HepG2 (cell line): ENCODE results near the gene FOSB. TPM values are rescaled to one million over a fixed set of nuclear protein-coding genes. Genes with fewer than 3 reads are reported as not detected.

Experiments used
- CENPX ChIP-seq: sonication (generic); formaldehyde crosslinking; IDR thresholded peaks from 2 replicates; pipeline ENCODE4 v1.9.0; 2021; ENCODE audit warnings: mild to moderate bottlenecking, missing genetic modification reagents, moderate library complexity
- FOXP4 ChIP-seq: sonication (generic); formaldehyde crosslinking; IDR thresholded peaks from 2 replicates; pipeline ENCODE4 v1.4.0; 2020; ENCODE audit warnings: missing genetic modification reagents
- HOXD1 ChIP-seq: sonication (generic); formaldehyde crosslinking; IDR thresholded peaks from 2 replicates; pipeline ENCODE4 v1.5.0; 2020; ENCODE audit warnings: missing genetic modification reagents
- JUND ChIP-seq: sonication (generic); formaldehyde crosslinking; IDR thresholded peaks from 2 replicates; pipeline ENCODE4 v1.8.0; 2022; ENCODE audit warnings: mild to moderate bottlenecking, missing genetic modification reagents
- KAT8 ChIP-seq: IDR thresholded peaks from 2 replicates; pipeline ENCODE4 v1.6.1; 2016; ENCODE audit warnings: missing genetic modification reagents, missing compliant biosample characterization
- MAZ ChIP-seq, 2 experiments: sonication (generic) in 1 of 2; formaldehyde crosslinking in 1 of 2; IDR thresholded peaks; 2 replicates each; pipeline versions ENCODE4 v1.5.0 to v1.6.1; 2012 to 2020; ENCODE audit warnings: low read depth in 2 of 2, mild to moderate bottlenecking in 2 of 2, borderline replicate concordance in 1 of 2, improper control_type of control experiment in 1 of 2, low read length in 1 of 2, missing genetic modification reagents in 1 of 2, moderate library complexity in 1 of 2
- MED1 ChIP-seq: sonication (generic); formaldehyde crosslinking; IDR thresholded peaks from 2 replicates; pipeline ENCODE4 v1.4.0; 2020; ENCODE audit warnings: missing genetic modification reagents
- PBX2 ChIP-seq: IDR thresholded peaks from 2 replicates; pipeline ENCODE4 v1.6.1; 2016; ENCODE audit warnings: control low read depth
- ZNF253 ChIP-seq: sonication (generic); formaldehyde crosslinking; IDR thresholded peaks from 2 replicates; pipeline ENCODE4 v1.8.0; 2022; ENCODE audit warnings: mild to moderate bottlenecking, missing genetic modification reagents, borderline replicate concordance
- ZNF567 ChIP-seq: sonication (generic); formaldehyde crosslinking; IDR thresholded peaks from 2 replicates; pipeline ENCODE4 v1.8.1; 2023; ENCODE audit warnings: mild to moderate bottlenecking, missing genetic modification reagents, borderline replicate concordance
- ZNF569 ChIP-seq: sonication (generic); formaldehyde crosslinking; IDR thresholded peaks from 2 replicates; pipeline ENCODE4 v1.5.0; 2020; ENCODE audit warnings: mild to moderate bottlenecking, missing genetic modification reagents, moderate library complexity, borderline replicate concordance
- ZNF614 ChIP-seq: IDR thresholded peaks from 2 replicates; pipeline ENCODE4 v1.6.1; 2018; ENCODE audit warnings: missing biosample characterization, missing genetic modification reagents, inconsistent platforms, borderline replicate concordance
- polyA plus RNA-seq, 8 experiments: library from polyadenylated mRNA; depleted of rRNA in 3 of 8; stranded (reverse) in 7 of 8; unstranded in 1 of 8; fragments of >200 nt; fragmentation: Illumina TruSeq in 4 of 8; extraction: Trizol in 4 of 8; gene quantifications; 2 replicates each; pipeline versions ENCODE4 v1.2.1 to v1.2.3, GENCODE V29; 2011 to 2016; ENCODE audit warnings: low read depth in 4 of 8, missing spikeins in 1 of 8, mixed read lengths in 1 of 8; ENCODE audit not compliant: insufficient read depth in 1 of 8
- total RNA-seq, 5 experiments: library from RNA; depleted of rRNA; stranded (reverse); fragments of >200 nt; fragmentation: Illumina TruSeq; extraction: Trizol; gene quantifications; 2 replicates each; pipeline ENCODE4 v1.2.3, GENCODE V29; 2016; ENCODE audit warnings: low read depth in 1 of 5
- TF ChIP-seq, protein P1 (sequence below): IDR thresholded peaks from 2 replicates; pipeline ENCODE4 v1.6.1; 2016; ENCODE audit warnings: missing biosample characterization, missing genetic modification reagents, low read depth
- TF ChIP-seq, protein P2 (sequence below): sonication (generic); formaldehyde crosslinking; IDR thresholded peaks from 2 replicates; pipeline ENCODE4 v1.4.0; 2020; ENCODE audit warnings: missing genetic modification reagents, low read depth, mild to moderate bottlenecking, borderline replicate concordance
- TF ChIP-seq, protein P3 (sequence below): sonication (generic); formaldehyde crosslinking; conservative IDR thresholded peaks from 2 replicates; pipeline ENCODE4 v1.8.1; 2023; ENCODE audit warnings: missing genetic modification reagents
- TF ChIP-seq, protein P4 (sequence below): sonication (generic); formaldehyde crosslinking; IDR thresholded peaks from 2 replicates; pipeline ENCODE4 v1.9.0; 2021; ENCODE audit warnings: missing genetic modification reagents, mild to moderate bottlenecking, borderline replicate concordance
- TF ChIP-seq, protein P5 (sequence below): sonication (generic); formaldehyde crosslinking; IDR thresholded peaks from 2 replicates; pipeline ENCODE4 v1.8.0; 2022; ENCODE audit warnings: mild to moderate bottlenecking, missing genetic modification reagents

Gene FOSB
- total and polyA plus RNA-seq, 2 of the 13 experiments (the other 11 are each of a cell fraction or from before 2014, with no cell fraction given): 2.8 to 6.0 TPM

DNA sequence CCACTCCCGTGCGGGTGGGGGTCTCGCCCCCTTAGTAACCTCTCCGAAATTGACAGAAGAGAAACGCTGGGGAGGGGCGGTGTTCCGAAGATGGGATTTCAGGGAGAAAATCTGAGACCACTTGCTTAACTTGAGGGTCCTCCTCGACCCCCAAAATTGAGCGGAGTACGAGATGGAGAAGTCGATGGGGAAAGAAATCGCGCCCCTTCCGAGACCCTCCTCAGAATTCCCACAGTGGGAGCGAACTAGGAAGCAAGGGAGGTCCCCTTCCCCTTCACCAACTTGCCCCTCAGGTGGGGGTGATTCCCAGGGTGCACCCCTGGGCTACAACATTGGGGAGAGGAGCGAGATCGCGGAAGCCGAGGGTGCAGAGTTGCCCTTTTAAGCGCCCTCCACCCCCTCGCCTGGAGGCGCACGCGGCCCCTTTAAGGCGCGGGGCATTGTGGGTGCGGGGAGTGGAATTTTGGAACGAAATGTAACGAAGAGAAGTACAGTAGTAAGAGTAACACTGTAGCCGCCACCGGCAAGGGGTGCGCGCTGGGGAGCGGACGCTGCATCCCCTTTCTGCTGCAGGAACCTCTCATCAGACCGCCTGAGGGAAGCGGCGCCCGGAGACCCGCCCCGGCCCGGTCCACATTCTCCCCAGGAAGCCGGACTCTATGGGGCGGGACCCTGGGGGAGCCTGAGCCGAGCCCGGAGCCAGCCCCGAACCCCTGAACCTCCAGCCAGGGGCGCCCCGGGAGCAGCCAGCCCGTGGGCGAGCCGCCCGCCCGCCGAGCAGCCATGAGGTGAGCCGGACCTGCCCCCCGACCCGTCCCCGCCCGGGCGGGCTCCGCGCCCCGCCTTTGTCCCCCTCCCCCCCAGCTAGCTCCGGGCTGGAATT is 39.4 kb downstream of the FOSB start, which contains the start of gene VASP (continued):
- 0 out of 2 replicates have a peak, but pooled peaks have one; percentile 18 for TF ChIP-seq ZNF569 (CRISPR knock-in tag)
- no peak for TF ChIP-seq CENPX
- TF ChIP-seq, protein P1, sequence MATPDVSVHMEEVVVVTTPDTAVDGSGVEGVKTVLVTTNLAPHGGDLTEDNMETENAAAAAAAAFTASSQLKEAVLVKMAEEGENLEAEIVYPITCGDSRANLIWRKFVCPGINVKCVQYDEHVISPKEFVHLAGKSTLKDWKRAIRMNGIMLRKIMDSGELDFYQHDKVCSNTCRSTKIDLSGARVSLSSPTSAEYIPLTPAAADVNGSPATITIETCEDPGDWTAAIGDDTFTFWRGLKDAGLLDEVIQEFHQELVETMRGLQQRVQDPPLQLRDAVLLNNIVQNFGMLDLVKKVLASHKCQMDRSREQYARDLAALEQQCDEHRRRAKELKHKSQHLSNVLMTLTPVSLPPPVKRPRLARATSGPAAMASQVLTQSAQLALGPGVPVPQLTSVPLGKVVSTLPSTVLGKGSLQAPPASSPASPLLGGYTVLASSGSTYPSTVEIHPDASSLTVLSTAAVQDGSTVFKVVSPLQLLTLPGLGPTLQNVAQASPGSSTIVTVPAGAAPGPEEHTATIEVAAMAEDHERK (CRISPR knock-in tag): no peak
- TF ChIP-seq PBX2 (CRISPR knock-in tag): no peak
- TF ChIP-seq ZNF567: no peak
- peak; percentile 60; the same call in 1 of the 2 replicates for TF ChIP-seq MAZ (IDR thresholded peaks at IDR 0.05; ENCODE audit: borderline replicate concordance, low read depth, low read length)
- TF ChIP-seq MAZ (CRISPR knock-in tag; IDR thresholded peaks at IDR 0.05; ENCODE audit: low read depth): no peak
- TF ChIP-seq MED1 (CRISPR knock-in tag): peak; percentile 51; the same call in 1 of the 2 replicates
- peak; percentile 75; the same call in 1 of the 2 replicates for TF ChIP-seq ZNF614 (CRISPR knock-in tag)
- TF ChIP-seq JUND: no peak
- 0 out of 2 replicates have a peak, but pooled peaks have one; percentile 18 for TF ChIP-seq HOXD1
- TF ChIP-seq, protein P2, sequence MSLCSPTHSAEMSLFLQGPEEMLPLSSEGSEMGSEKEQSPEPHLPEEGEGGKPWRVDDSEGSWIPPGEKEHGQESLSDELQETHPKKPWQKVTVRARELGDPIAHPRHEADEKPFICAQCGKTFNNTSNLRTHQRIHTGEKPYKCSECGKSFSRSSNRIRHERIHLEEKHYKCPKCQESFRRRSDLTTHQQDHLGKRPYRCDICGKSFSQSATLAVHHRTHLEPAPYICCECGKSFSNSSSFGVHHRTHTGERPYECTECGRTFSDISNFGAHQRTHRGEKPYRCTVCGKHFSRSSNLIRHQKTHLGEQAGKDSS (CRISPR knock-in tag): peak; percentile 41; the same call in 1 of the 2 replicates
- TF ChIP-seq, protein P3, sequence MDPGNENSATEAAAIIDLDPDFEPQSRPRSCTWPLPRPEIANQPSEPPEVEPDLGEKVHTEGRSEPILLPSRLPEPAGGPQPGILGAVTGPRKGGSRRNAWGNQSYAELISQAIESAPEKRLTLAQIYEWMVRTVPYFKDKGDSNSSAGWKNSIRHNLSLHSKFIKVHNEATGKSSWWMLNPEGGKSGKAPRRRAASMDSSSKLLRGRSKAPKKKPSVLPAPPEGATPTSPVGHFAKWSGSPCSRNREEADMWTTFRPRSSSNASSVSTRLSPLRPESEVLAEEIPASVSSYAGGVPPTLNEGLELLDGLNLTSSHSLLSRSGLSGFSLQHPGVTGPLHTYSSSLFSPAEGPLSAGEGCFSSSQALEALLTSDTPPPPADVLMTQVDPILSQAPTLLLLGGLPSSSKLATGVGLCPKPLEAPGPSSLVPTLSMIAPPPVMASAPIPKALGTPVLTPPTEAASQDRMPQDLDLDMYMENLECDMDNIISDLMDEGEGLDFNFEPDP (CRISPR knock-in tag): no peak
- TF ChIP-seq KAT8: peak; percentile 47; the same call in 1 of the 2 replicates
- TF ChIP-seq, protein P4, sequence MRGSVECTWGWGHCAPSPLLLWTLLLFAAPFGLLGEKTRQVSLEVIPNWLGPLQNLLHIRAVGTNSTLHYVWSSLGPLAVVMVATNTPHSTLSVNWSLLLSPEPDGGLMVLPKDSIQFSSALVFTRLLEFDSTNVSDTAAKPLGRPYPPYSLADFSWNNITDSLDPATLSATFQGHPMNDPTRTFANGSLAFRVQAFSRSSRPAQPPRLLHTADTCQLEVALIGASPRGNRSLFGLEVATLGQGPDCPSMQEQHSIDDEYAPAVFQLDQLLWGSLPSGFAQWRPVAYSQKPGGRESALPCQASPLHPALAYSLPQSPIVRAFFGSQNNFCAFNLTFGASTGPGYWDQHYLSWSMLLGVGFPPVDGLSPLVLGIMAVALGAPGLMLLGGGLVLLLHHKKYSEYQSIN (CRISPR knock-in tag): no peak
- peak; percentile 58 for TF ChIP-seq FOXP4 (CRISPR knock-in tag)
- TF ChIP-seq, protein P5, sequence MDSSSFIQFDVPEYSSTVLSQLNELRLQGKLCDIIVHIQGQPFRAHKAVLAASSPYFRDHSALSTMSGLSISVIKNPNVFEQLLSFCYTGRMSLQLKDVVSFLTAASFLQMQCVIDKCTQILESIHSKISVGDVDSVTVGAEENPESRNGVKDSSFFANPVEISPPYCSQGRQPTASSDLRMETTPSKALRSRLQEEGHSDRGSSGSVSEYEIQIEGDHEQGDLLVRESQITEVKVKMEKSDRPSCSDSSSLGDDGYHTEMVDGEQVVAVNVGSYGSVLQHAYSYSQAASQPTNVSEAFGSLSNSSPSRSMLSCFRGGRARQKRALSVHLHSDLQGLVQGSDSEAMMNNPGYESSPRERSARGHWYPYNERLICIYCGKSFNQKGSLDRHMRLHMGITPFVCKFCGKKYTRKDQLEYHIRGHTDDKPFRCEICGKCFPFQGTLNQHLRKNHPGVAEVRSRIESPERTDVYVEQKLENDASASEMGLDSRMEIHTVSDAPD (CRISPR knock-in tag): no peak
- no peak for TF ChIP-seq ZNF253 (CRISPR knock-in tag)
